Limb (tissue), 2 donors: Measurements from ENCODE around the gene LRRC1.

ENCODE experiments used
- DNase-seq, 2 donors: peaks; one replicate each; pipeline ENCODE4 v3.0.0-alpha.2; 2016; ENCODE audit errors: extremely low spot score in 2 of 2

The LRRC1 gene

GRCh38 chr6:53924277-53924676, 129.5 kb downstream of the LRRC1 start:
- no peak for DNase-seq

GRCh38 chr6:53924821-53925422, 130.1 kb downstream of the LRRC1 start:
- DNase-seq: no peak

- no peak for DNase-seq
These were observed 131.1 kb downstream of the LRRC1 start for GRCh38 chr6:53925891-53926290.

GRCh38 chr6:53926505-53926904, 131.7 kb downstream of the LRRC1 start:
- no peak for DNase-seq

GRCh38 chr6:53928641-53929040, 133.8 kb downstream of the LRRC1 start:
- DNase-seq: no peak

GRCh38 chr6:53929041-53929820, 134.4 kb downstream of the LRRC1 start:
- DNase-seq: no peak

GRCh38 chr6:53929821-53930120, 135.0 kb downstream of the LRRC1 start:
- no peak for DNase-seq

GRCh38 chr6:53930330-53930729, 135.5 kb downstream of the LRRC1 start:
- DNase-seq: no peak

GRCh38 chr6:53931086-53931485, 136.3 kb downstream of the LRRC1 start:
- no peak for DNase-seq

- DNase-seq: no peak
These were observed 137.7 kb downstream of the LRRC1 start for GRCh38 chr6:53932516-53932915.

- no peak for DNase-seq
These were observed 139.2 kb downstream of the LRRC1 start for GRCh38 chr6:53934023-53934422.

- DNase-seq: no peak
These were observed 142.7 kb downstream of the LRRC1 start for GRCh38 chr6:53937461-53937860.

- no peak for DNase-seq
These were observed 144.0 kb downstream of the LRRC1 start for GRCh38 chr6:53938810-53939209.

- no peak for DNase-seq
These were observed 145.0 kb downstream of the LRRC1 start for GRCh38 chr6:53939830-53940229.

- DNase-seq: no peak
These were observed 148.6 kb downstream of the LRRC1 start for GRCh38 chr6:53943395-53943794.

- peak in 1 of 2 donors; percentile 11 for DNase-seq
These were observed 149.3 kb downstream of the LRRC1 start for GRCh38 chr6:53944091-53944490.

- peak in 1 of 2 donors; percentile 34 for DNase-seq
These were observed 149.7 kb downstream of the LRRC1 start for GRCh38 chr6:53944543-53944942.

- DNase-seq: no peak
These were observed 151.1 kb downstream of the LRRC1 start for GRCh38 chr6:53945765-53946407.

- no peak for DNase-seq
These were observed 153.0 kb downstream of the LRRC1 start for GRCh38 chr6:53947780-53948179.

- no peak for DNase-seq
These were observed 156.6 kb downstream of the LRRC1 start for GRCh38 chr6:53951383-53951782.

- DNase-seq: peak; percentile 70 to 82
These were observed 161.4 kb downstream of the LRRC1 start for GRCh38 chr6:53956068-53956711.

- DNase-seq: no peak
These were observed 162.0 kb downstream of the LRRC1 start for GRCh38 chr6:53956804-53957203.
